ENCODE measurements around the gene SRPK2. TPM values are rescaled to one million over a fixed set of nuclear protein-coding genes. Genes with fewer than 3 reads are reported as not detected.
A peak's percentile ranks its signal among the peaks of the same experiment; 100 is the strongest.

SRPK2 gene
- polyA plus RNA-seq, 1 of the 3 experiments (the other 2 are of a cell fraction): 15.4 TPM

- H3K27ac ChIP-seq (ENCODE audit: low read depth in 2 of 2, low read length in 1 of 2): peak overlapping the region; percentile 81 to 93
- H3K4me1 ChIP-seq (ENCODE audit: control insufficient read depth in 1 of 2, insufficient read depth in 2 of 2, low read depth in 1 of 2, low read length in 1 of 2): peaks cover 18 to 34% of the 10 kb centered on the region in 2 experiments; a peak in 3 of 4 replicates
- peak overlapping the region; percentile 44 to 54 for H3K4me3 ChIP-seq (ENCODE audit: low read depth in 2 of 2, low read length in 1 of 2)
- no peaks in the 10 kb centered on the region for H3K9me3 ChIP-seq
- H3K36me3 ChIP-seq (replicated peaks in 1 of 2; ENCODE audit: control insufficient read depth in 1 of 2, insufficient read depth in 2 of 2, low read length in 1 of 2): no peaks in the 10 kb centered on the region
- H4K20me1 ChIP-seq (ENCODE audit: insufficient read depth): peaks cover 52% of the 10 kb centered on the region
- no peak overlapping the region for H2AFZ ChIP-seq (ENCODE audit: low read depth)
- ChIA-PET POLR2A (interaction anchor here (0.6 to 1.3 kb wide), 3 partner anchors 17 to 162 kb away, joined by 3 to 4 read pairs (median 3); no protein-coding TSS in a partner anchor), CTCF (interaction anchor here (0.9 to 1.4 kb wide), 9 partner anchors 11 to 287 kb away, joined by 3 to 5 read pairs (median 3); no protein-coding TSS in a partner anchor)
- H3K4me2 ChIP-seq: peak overlapping the region; percentile 72
- H3K27me3 ChIP-seq (ENCODE audit: insufficient read depth): no peaks in the 10 kb centered on the region
- peak overlapping the region; percentile 46; the same call in 1 of the 2 replicates for H3K9ac ChIP-seq
- peak; percentile 26 for DNase-seq
- no peak; the same call in 1 of the 2 replicates for TF ChIP-seq CTCF (IDR thresholded peaks at IDR 0.05)
- TF ChIP-seq JUND (IDR thresholded peaks at IDR 0.05): peak; percentile 75
- TF ChIP-seq GABPA (IDR thresholded peaks at IDR 0.05; ENCODE audit: low read depth): no peak
- TF ChIP-seq IRF3 (IDR thresholded peaks at IDR 0.05; ENCODE audit: low read depth, low read length): no peak
- peak; percentile 11; the same call in 1 of the 2 replicates for TF ChIP-seq MEF2A (IDR thresholded peaks at IDR 0.05; ENCODE audit: borderline replicate concordance, low read depth)
- peak in 1 of 2 experiments; percentile 38; a peak in 1 of 4 replicates for TF ChIP-seq EP300 (IDR thresholded peaks at IDR 0.05; ENCODE audit: borderline replicate concordance in 1 of 2, low read depth in 1 of 2, low read length in 1 of 2)
- TF ChIP-seq REST (IDR thresholded peaks at IDR 0.05; ENCODE audit: low read depth, low read length): no peak
- TF ChIP-seq FOXJ3 (CRISPR knock-in tag; IDR thresholded peaks at IDR 0.05): no peak
- no peak for TF ChIP-seq SMC3 (IDR thresholded peaks at IDR 0.05; ENCODE audit: low read depth, low read length)
- no peak for TF ChIP-seq RFX5 (IDR thresholded peaks at IDR 0.05; ENCODE audit: low read length)
- TF ChIP-seq YY1 (IDR thresholded peaks at IDR 0.05; ENCODE audit: low read depth): no peak
- TF ChIP-seq ZBTB33 (IDR thresholded peaks at IDR 0.05; ENCODE audit: borderline replicate concordance, low read depth): no peak
- no peak for TF ChIP-seq RAD21 (IDR thresholded peaks at IDR 0.05; ENCODE audit: low read length)
- TF ChIP-seq TAF1 (IDR thresholded peaks at IDR 0.05; ENCODE audit: borderline replicate concordance, low read depth, low read length): 0 out of 2 replicates have a peak, but pooled peaks have one; percentile 11
- peak; percentile 87 for TF ChIP-seq PBX3 (IDR thresholded peaks at IDR 0.05)
- TF ChIP-seq TEAD4 (IDR thresholded peaks at IDR 0.05; ENCODE audit: borderline replicate concordance, insufficient read depth): peak; percentile 31; the same call in 1 of the 2 replicates
- peak; percentile 79 for TF ChIP-seq FOSL2 (IDR thresholded peaks at IDR 0.05; ENCODE audit: borderline replicate concordance, low read depth)
- TF ChIP-seq EZH2phosphoT487 (IDR thresholded peaks at IDR 0.05; ENCODE audit: borderline replicate concordance, low read depth): no peak
- TF ChIP-seq TCF12 (IDR thresholded peaks at IDR 0.05): peak; percentile 41; the same call in 1 of the 2 replicates
- no peak for TF ChIP-seq RCOR1 (IDR thresholded peaks at IDR 0.05; ENCODE audit: low read length)
- WGBS (ENCODE audit: low lambda C conversion rate): 58% methylated on average over 1 of the region's 1 CpG
- H3K79me2 ChIP-seq (ENCODE audit: insufficient read depth): peaks cover 96% of the 10 kb centered on the region
- peaks cover 33% of the 10 kb centered on the region for H3F3A ChIP-seq (replicated peaks; ENCODE audit: insufficient read depth)
- H3K9me2 ChIP-seq: no peaks in the 10 kb centered on the region
Observed at GRCh38 chr7:105268056-105268455, 120.7 kb downstream of the SRPK2 start.

All from SK-N-SH (cell line).